Thoracic aorta (tissue), 2 donors: Measurements from ENCODE around the gene ZG16B. TPM values are rescaled to one million over a fixed set of nuclear protein-coding genes. Genes with fewer than 3 reads are reported as not detected.

Source experiments
- ATAC-seq: fragments of 150-250 bp; one replicate; pipeline ENCODE4 v1.8.0; 2017; ENCODE audit warnings: low read depth; ENCODE audit not compliant: insufficient number of reproducible peaks, low FRiP score
- DNase-seq: peaks from one replicate; pipeline ENCODE4 v3.0.0-alpha.2; 2020; ENCODE audit warnings: low spot score
- H3K27ac ChIP-seq, 2 donors: fragments of 200-600 bp; sonication (generic); 1 replicate in 1 of 2; 2 replicates in 1 of 2; pipeline ENCODE4 v1.5.1; 2016; ENCODE audit warnings: mild to moderate bottlenecking in 2 of 2, moderate library complexity in 2 of 2
- H3K27me3 ChIP-seq: fragments of 200-600 bp; sonication (generic); replicated peaks from 2 replicates; pipeline ENCODE4 v1.6.0; 2016; ENCODE audit warnings: mild to moderate bottlenecking; ENCODE audit not compliant: insufficient read depth
- H3K36me3 ChIP-seq: fragments of 200-600 bp; sonication (generic); one replicate; pipeline ENCODE4 v1.5.1; 2016
- H3K4me1 ChIP-seq, 2 donors: fragments of 200-600 bp; sonication (generic); 1 replicate in 1 of 2; 2 replicates in 1 of 2; pipeline versions ENCODE4 v1.5.1 to v1.6.0; 2016; ENCODE audit warnings: low read depth in 2 of 2, mild to moderate bottlenecking in 1 of 2; ENCODE audit not compliant: control insufficient read depth in 1 of 2
- H3K4me3 ChIP-seq: fragments of 200-600 bp; sonication (generic); 2 replicates; pipeline ENCODE4 v1.5.1; 2016; ENCODE audit warnings: mild to moderate bottlenecking
- H3K9me3 ChIP-seq: fragments of 200-600 bp; sonication (generic); 2 replicates; pipeline ENCODE4 v1.5.1; 2016
- CTCF ChIP-seq: fragments of 200-600 bp; sonication (generic); IDR thresholded peaks from one replicate; pipeline ENCODE4 v1.5.1; 2019; ENCODE audit warnings: antibody characterized with exemption
- total RNA-seq, 2 donors: library from RNA; depleted of rRNA; stranded (reverse); fragments of >200 nt; gene quantifications; one replicate each; pipeline versions ENCODE4 v1.1.0 to v1.2.3, GENCODE V29; 2016

ZG16B gene
- not detected for total RNA-seq

- Histone ChIP-seq H3K27ac (no peak within 1 kb of the TSS), H3K27me3 (no peaks in the 10 kb centered on the region), H3K4me3 (no peak within 1 kb of the TSS), H3K9me3 (no peaks in the 10 kb centered on the region), H3K36me3 (no peaks in the 10 kb centered on the region), H3K4me1 (no peaks in the 10 kb centered on the region)
- ATAC-seq = no peak
- no peak for DNase-seq
- TF ChIP-seq CTCF = no peak
These were observed at the start of gene ZG16B for GRCh38 chr16:2829501-2830354. Gene ZG16B, plus strand, starts transcription at chr16:2830303. Its CDS starts 139 bp downstream, at chr16:2830442.

- no peak for ATAC-seq
- Histone ChIP-seq H3K9me3 (no peaks in the 10 kb centered on the region), H3K27ac (no peak overlapping the region), H3K4me1 (peaks cover 7 to 23% of the 10 kb centered on the region in 2 donors), H3K4me3 (no peak overlapping the region), H3K36me3 (no peaks in the 10 kb centered on the region), H3K27me3 (peaks cover 6% of the 10 kb centered on the region)
- TF ChIP-seq CTCF = no peak
- DNase-seq = no peak
These were observed 47.3 kb upstream of the ZG16B start for GRCh38 chr16:2782583-2783351.

- Histone ChIP-seq H3K27me3 (peaks cover 6% of the 10 kb centered on the region), H3K36me3 (no peaks in the 10 kb centered on the region), H3K27ac (no peak overlapping the region), H3K9me3 (no peaks in the 10 kb centered on the region), H3K4me3 (no peak overlapping the region), H3K4me1 (peaks cover under 1 to 14% of the 10 kb centered on the region in 2 donors)
- DNase-seq (no peak), ATAC-seq (no peak)
- TF ChIP-seq CTCF = no peak
These were observed 46.3 kb upstream of the ZG16B start for GRCh38 chr16:2783581-2784357.

- H3K4me3 ChIP-seq = peak overlapping the region; percentile 59
- H3K36me3 ChIP-seq = no peaks in the 10 kb centered on the region
- no peak for TF ChIP-seq CTCF
- peaks cover 0 to 8% of the 10 kb centered on the region in 2 donors for H3K4me1 ChIP-seq
- DNase-seq (no peak), ATAC-seq (no peak)
- H3K27me3 ChIP-seq = peaks cover 6% of the 10 kb centered on the region
- no peaks in the 10 kb centered on the region for H3K9me3 ChIP-seq
- no peak overlapping the region for H3K27ac ChIP-seq
These were observed 45.6 kb upstream of the ZG16B start for GRCh38 chr16:2784358-2785100.
